ENCODE results near the gene ZNF385D.

- no peak for TF ChIP-seq CTCF (IDR thresholded peaks at IDR 0.05)
- no peak for TF ChIP-seq POLR2A (IDR thresholded peaks at IDR 0.05)
These were observed 301.3 kb downstream of the ZNF385D start for GRCh38 chr3:21449738-21450137.

Data from testis (tissue), 2 donors.